ENCODE results near the gene KRT82.

The KRT82 gene

GRCh38 chr12:52404951-52405350, 1.2 kb downstream of the KRT82 start:
- TF ChIP-seq CTCF (IDR thresholded peaks at IDR 0.05) (no peak), ZFX (IDR thresholded peaks at IDR 0.05; ENCODE audit: borderline replicate concordance) (no peak)
- no peak overlapping the region for H3K27ac ChIP-seq

GRCh38 chr12:52403561-52403960, 2.6 kb downstream of the KRT82 start:
- no peak overlapping the region for H3K27ac ChIP-seq
- TF ChIP-seq CTCF (IDR thresholded peaks at IDR 0.05), result no peak
- no peak for TF ChIP-seq ZFX (IDR thresholded peaks at IDR 0.05; ENCODE audit: borderline replicate concordance)

- H3K27ac ChIP-seq, result no peak overlapping the region
- TF ChIP-seq CTCF (IDR thresholded peaks at IDR 0.05) (no peak), ZFX (IDR thresholded peaks at IDR 0.05; ENCODE audit: borderline replicate concordance) (no peak)
These were observed 3.1 kb downstream of the KRT82 start for GRCh38 chr12:52402873-52403540.

- TF ChIP-seq ZFX (IDR thresholded peaks at IDR 0.05; ENCODE audit: borderline replicate concordance) (no peak), CTCF (IDR thresholded peaks at IDR 0.05) (no peak)
- H3K27ac ChIP-seq, result no peak overlapping the region
These were observed 3.8 kb downstream of the KRT82 start for GRCh38 chr12:52402377-52402776.

GRCh38 chr12:52401926-52402325, 4.2 kb downstream of the KRT82 start:
- no peak for TF ChIP-seq CTCF (IDR thresholded peaks at IDR 0.05)
- TF ChIP-seq ZFX (IDR thresholded peaks at IDR 0.05; ENCODE audit: borderline replicate concordance), result no peak
- H3K27ac ChIP-seq, result no peak overlapping the region

- TF ChIP-seq CTCF (IDR thresholded peaks at IDR 0.05), result no peak
- H3K27ac ChIP-seq, result no peak overlapping the region
These were observed 4.6 kb downstream of the KRT82 start for GRCh38 chr12:52401526-52401925.

- TF ChIP-seq ZFX (IDR thresholded peaks at IDR 0.05; ENCODE audit: borderline replicate concordance), result no peak
- TF ChIP-seq CTCF (IDR thresholded peaks at IDR 0.05), result no peak
- no peak overlapping the region for H3K27ac ChIP-seq
These were observed 5.2 kb downstream of the KRT82 start for GRCh38 chr12:52400906-52401305.

All from 22Rv1 (cell line).